Daoy (cell line): ENCODE measurements around the gene ARHGAP8. TPM values are rescaled to one million over a fixed set of nuclear protein-coding genes. Genes with fewer than 3 reads are reported as not detected.
"Not testable (repeated sequence)": the region's sequence is repeated elsewhere in the genome, so short reads cannot be mapped to it uniquely, and the experiment has no call there.

ENCODE experiments used
- DNase-seq: peaks from one replicate; pipeline ENCODE4 v3.0.0-alpha.2; 2015; ENCODE audit warnings: low read depth
- total RNA-seq: library from RNA; depleted of rRNA; stranded (reverse); fragments of >200 nt; shearing (Covaris generic); gene quantifications from 2 replicates; pipeline ENCODE4 v1.2.3, GENCODE V29; 2014

Gene ARHGAP8
- total RNA-seq, 1 experiment from 2014 or later: 4.6 TPM

- no peak for DNase-seq
Measured at GRCh38 chr22:44765571-44766285, 13.4 kb downstream of the ARHGAP8 start.

GRCh38 chr22:44773082-44773481 is 20.7 kb downstream of the ARHGAP8 start:
- no peak for DNase-seq

GRCh38 chr22:44775862-44776261 is 23.5 kb downstream of the ARHGAP8 start:
- no peak for DNase-seq

GRCh38 chr22:44776605-44777363 is 24.4 kb downstream of the ARHGAP8 start:
- DNase-seq: peak; percentile 59

DNA sequence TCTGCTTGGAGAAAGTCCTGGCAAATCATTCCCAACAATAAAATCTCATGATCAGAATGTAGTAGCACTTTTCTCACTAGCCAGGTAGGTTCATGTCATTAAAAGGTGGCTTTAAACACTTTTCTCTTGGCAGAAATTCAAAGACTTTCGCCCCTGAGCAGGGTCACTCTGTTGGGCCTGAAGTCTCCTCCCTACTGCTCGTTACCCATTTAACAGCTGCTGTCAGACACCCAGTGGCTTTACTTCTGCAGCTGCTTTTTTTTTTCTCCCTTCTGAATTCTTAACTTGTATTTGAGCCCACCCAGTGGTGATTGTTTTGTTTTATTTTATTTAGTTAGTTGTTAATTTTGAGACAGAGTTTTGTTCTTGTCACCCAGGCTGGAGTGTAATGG is 25.0 kb downstream of the ARHGAP8 start:
- DNase-seq: no peak

DNA sequence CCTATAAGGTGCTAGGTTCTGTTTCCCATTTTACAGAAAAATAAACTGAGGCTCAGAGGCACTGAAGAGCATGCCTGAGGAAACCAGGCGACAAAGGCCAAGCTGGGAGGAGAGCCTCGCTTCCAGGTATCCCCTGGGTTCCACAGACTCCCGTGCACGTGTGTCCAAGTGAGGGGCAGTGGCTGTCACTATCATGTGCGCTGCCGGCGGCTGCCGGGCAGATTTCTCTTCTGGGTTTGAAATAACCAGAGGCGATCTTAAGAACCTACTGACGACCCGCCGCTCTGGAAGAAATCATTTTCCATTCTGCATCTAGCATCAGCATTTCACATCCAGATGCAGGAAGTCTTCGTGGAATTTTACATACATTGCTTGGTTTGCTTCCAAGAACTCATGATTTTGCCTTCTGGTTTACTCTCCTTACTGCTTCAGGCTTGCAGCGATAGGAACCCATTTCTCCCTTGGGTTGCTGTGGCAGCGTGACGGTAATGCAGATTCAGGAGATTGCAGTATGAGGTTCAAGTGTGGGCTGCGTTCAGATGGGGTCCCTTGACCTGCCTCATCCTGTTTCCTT is 28.6 kb downstream of the ARHGAP8 start:
- DNase-seq: no peak

GRCh38 chr22:44782363-44782963 is 30.1 kb downstream of the ARHGAP8 start:
- DNase-seq: peak; percentile 33

GRCh38 chr22:44783091-44783490 is 30.7 kb downstream of the ARHGAP8 start:
- DNase-seq: no peak

DNA sequence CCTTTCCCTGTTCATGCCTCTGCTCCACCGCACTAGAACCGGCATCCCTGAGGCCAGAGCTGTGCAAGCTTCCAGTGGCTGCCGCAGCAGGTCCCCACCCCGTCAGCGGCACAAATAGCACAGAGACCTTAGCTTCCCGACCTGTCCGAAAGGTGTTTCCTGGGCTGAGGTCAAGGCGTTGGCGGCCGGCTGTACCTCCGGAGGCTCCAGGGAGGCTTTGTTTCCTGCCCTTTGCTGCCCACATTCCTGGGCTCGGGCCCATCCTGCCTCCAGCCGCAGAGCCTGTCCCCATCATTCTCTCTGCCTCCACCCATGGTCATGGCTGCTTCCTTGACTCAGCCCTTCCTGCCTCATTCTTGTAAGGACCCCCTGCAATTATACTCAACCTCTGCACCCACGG is 31.2 kb downstream of the ARHGAP8 start:
- peak; percentile 35 for DNase-seq

GRCh38 chr22:44786136-44786535 is 33.8 kb downstream of the ARHGAP8 start:
- no peak for DNase-seq

DNA sequence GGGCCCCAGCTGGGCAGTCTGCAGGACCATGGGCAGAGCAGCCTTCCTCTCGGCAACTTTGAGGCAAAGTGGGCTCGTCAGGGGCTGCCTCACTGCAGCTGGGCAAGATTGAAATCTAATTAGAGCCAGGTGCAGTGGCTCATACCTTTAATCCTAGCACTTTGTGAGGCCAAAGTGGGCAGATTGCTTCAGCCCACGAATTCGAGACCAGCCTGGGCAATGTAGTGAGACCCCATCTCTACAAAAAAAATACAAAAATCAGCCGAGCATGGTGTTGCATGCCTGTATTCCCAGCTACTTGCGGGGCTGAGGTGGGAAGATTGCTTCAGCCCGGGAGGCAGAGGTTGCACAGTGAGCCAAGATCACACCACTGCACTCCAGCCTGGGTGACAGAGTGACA is 34.2 kb downstream of the ARHGAP8 start:
- DNase-seq: no peak

- DNase-seq: no peak
Measured at GRCh38 chr22:44787832-44788231, 35.5 kb downstream of the ARHGAP8 start.

- DNase-seq: no peak
Measured at GRCh38 chr22:44793106-44793505, 40.7 kb downstream of the ARHGAP8 start.

- no peak for DNase-seq
Measured at GRCh38 chr22:44793506-44794172, 41.3 kb downstream of the ARHGAP8 start.

- DNase-seq: no peak
Measured at GRCh38 chr22:44795701-44796630, 43.6 kb downstream of the ARHGAP8 start.

- no peak for DNase-seq
Measured at GRCh38 chr22:44797181-44797725, 44.9 kb downstream of the ARHGAP8 start.

DNA sequence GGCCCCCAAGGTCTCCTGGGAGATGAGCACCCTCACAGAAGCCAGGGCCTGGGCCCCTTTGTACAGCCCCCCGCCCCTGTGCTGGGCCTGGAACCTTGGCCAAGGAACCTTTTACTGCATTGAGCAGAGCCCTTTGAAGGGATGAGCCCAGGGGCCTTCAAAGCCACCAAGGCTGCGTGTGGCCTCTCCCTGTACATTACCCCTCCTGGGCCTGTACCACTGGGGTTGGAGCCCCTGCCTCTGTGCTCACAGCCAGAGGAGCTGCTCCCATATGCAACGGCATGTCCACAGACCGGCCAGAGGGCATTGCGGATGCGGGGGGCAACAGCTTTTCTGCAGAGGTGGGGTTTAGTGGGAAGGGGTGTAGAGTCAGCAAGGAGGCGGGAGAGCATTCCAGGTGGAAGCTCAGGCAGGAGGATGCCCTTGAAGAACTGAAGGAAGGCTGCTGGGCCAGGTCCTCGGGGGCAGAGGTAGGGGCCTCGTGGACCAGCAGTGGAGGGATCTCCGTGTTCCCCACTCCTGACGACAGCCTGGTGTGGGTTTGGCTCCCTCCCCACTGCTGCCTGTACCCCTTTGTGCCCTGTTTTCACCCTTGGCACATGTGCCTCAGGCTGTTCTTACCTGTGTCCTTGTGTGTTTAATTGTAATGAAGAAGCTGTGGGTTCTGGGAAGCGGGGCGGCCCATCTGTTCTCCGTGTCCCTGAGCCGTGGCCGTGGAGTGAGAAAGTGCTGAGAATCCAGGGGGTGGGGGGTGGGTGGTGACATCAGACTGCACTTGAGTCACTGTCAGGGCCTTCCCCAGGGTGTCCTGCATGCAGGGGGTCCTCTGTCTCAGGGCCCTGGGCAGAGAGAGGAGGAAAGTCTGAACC is 46.9 kb downstream of the ARHGAP8 start:
- DNase-seq: no peak

DNA sequence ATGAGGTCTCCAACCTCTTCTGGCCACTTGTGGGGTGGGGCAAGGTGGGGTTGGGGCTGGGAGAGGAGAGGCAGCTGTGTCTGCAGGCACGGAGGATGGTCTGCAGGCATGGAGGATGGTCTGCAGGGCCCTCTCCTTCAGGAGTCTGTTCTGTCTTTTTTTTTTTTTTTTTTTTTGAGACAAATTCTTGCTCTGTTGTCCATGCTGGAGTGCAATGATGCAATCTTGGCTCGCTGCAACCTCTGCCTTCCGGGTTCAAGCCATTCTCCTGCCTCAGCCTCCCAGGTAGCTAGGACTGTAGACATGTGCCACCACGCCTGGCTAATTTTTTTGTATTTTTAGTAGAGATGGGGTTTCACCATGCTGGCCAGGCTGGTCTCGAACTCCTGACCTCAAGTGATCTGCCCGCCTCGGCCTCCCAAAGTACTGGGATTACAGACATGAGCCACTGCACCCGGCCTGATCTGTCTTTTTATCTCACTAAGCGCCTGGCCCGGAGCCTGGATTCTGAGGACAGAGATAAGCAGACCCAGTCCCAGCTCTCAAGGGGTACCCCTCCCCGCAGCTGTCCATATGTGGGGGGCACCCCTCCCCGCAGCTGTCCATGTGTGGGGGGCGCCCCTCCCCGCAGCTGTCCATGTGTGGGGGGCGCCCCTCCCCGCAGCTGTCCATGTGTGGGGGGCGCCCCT is 47.7 kb downstream of the ARHGAP8 start:
- DNase-seq: not testable (repeated sequence)

- no peak for DNase-seq
Measured at GRCh38 chr22:44801476-44801875, 49.1 kb downstream of the ARHGAP8 start.
